ENCODE data around the gene ZBED4. TPM values are rescaled to one million over a fixed set of nuclear protein-coding genes. Genes with fewer than 3 reads are reported as not detected.

The ZBED4 gene
- total RNA-seq, 1 donor from 2014 or later: 8.0 TPM

- intact Hi-C loops (cut with DNase I): no loop called here
Observed at GRCh38 chr22:49871482-49871881, 17.8 kb downstream of the ZBED4 start.

GRCh38 chr22:49872347-49872746, 18.7 kb downstream of the ZBED4 start:
- ATAC-seq (no peak), DNase-seq (ENCODE audit: low spot score) (no peak)
- intact Hi-C loops (cut with DNase I): no loop called here

More at GRCh38 chr22:49871482-49871881, 17.8 kb downstream of the ZBED4 start:
- ATAC-seq (no peak), DNase-seq (ENCODE audit: low spot score) (no peak)

GRCh38 chr22:49873228-49873940, 19.7 kb downstream of the ZBED4 start:
- ATAC-seq (no peak), DNase-seq (ENCODE audit: low spot score) (no peak)
- intact Hi-C loops (cut with DNase I): no loop called here

DNA sequence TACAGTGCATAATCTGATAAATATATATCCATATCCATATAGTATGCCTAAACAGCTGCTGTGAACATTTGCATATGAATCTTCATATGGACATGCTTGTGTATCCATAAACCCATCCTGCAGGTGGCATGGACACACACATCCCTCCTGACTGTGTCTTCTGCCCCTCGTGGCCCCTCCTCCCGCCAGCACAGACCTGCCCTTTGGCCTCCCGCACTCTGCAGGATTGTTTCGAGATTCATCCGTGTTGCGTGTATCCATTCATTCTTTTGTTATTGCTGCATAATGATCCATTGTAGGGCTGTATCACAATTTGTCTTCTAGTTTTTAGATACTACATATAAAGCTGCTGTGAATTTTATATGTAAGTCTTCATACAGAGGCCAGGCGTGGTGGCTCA, 24.0 kb downstream of the ZBED4 start:
- intact Hi-C loops (cut with DNase I): no loop called here
- DNase-seq (ENCODE audit: low spot score) (no peak), ATAC-seq (no peak)

GRCh38 chr22:49878206-49878605, 24.6 kb downstream of the ZBED4 start:
- ATAC-seq (no peak), DNase-seq (ENCODE audit: low spot score) (no peak)
- intact Hi-C loops (cut with DNase I): no loop called here

DNA sequence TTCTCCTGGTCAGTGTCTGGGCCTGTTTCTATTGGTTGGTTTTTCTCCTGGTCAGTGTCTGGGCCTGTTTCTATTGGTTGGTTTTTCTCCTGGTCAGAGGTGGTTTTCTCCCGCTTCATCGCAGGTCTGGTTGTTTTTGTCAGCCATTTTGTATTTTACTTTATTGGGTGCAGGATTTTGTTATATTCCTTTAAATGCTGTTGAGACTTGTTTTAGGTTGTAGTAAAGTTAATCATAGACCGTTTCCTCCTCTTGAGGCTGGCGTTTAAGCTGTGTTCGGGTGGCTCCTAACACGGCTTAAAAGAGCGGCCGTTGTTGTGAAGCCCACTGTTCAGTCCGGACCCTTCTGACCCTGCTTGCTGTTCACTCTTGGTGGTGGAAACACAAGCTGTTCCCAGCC, 26.2 kb downstream of the ZBED4 start:
- no peak for ATAC-seq
- DNase-seq (ENCODE audit: low spot score): no peak
- intact Hi-C loops (cut with DNase I): no loop called here

DNA sequence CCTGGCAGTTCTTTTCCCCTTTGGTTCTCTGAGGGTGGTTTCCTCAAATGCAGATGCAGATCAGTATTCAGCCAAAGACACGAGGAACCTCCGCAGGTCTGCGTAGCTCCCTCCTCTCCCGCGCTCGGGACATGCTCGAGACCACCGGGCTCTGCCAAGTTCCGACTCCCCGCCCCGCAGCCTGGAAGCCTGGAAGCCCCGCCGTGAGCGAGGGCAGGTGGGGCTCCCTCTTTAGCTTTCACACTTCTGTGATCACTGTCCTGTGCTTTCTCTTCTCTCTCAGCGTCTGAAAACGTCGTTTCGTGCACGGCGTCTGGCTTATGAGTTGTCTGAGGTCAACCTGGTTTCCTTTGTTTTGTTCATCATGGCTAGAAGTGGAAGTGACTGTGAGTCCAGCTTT, 26.6 kb downstream of the ZBED4 start:
- no peak for DNase-seq (ENCODE audit: low spot score)
- no peak for ATAC-seq
- intact Hi-C loops (cut with DNase I): no loop called here

DNA sequence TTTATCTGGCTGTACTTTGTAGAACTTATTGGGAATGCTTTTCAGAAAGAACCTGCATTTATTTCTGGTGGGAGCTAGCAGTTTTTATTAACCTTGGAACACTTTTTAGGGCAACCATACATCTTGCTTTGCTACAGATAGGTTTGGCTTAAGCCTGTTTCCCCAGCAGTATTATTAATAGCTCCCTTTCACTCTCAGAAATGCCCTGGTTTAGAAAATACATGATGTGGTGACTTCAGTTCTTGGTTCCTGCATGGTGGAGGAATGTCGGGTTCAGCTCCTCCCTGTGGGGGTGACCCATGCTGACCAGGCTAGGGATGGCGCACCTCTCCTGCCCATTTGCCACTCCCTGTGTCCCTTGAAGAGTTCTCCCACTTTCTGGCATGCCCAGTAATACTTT, 28.2 kb downstream of the ZBED4 start:
- no peak for DNase-seq (ENCODE audit: low spot score)
- intact Hi-C loops (cut with DNase I): no loop called here
- no peak for ATAC-seq

- intact Hi-C loops (cut with DNase I): no loop called here
- DNase-seq (ENCODE audit: low spot score) (no peak), ATAC-seq (no peak)
Observed at GRCh38 chr22:49882519-49883293, 29.1 kb downstream of the ZBED4 start.

GRCh38 chr22:49883294-49883640, 29.6 kb downstream of the ZBED4 start:
- ATAC-seq (no peak), DNase-seq (ENCODE audit: low spot score) (no peak)
- intact Hi-C loops (cut with DNase I): no loop called here

- intact Hi-C loops (cut with DNase I): no loop called here
- no peak for DNase-seq (ENCODE audit: low spot score)
- ATAC-seq: no peak
Observed at GRCh38 chr22:49884075-49884474, 30.4 kb downstream of the ZBED4 start.

- ATAC-seq (no peak), DNase-seq (ENCODE audit: low spot score) (no peak)
- intact Hi-C loops (cut with DNase I): no loop called here
Observed at GRCh38 chr22:49884503-49885260, 31.0 kb downstream of the ZBED4 start.

DNA sequence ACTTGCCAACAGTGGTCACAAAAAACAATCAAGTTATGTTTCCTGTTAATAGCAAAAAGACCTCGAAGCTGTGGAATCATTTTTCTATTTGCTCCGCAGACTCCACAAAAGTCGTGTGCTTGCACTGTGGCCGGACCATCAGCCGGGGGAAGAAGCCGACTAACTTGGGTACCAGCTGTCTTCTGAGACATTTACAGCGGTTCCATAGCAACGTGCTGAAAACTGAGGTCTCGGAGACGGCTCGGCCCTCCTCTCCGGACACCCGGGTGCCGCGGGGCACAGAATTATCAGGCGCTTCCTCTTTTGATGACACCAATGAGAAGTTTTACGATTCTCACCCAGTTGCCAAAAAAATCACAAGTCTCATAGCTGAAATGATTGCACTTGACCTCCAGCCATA, 31.6 kb downstream of the ZBED4 start:
- intact Hi-C loops (cut with DNase I): no loop called here
- DNase-seq (ENCODE audit: low spot score): no peak

GRCh38 chr22:49885881-49886280, 32.2 kb downstream of the ZBED4 start:
- ATAC-seq (no peak), DNase-seq (ENCODE audit: low spot score) (no peak)
- intact Hi-C loops (cut with DNase I): no loop called here

More for the DNA sequence above, 31.6 kb downstream of the ZBED4 start:
- ATAC-seq: no peak

- intact Hi-C loops (cut with DNase I): no loop called here
- ATAC-seq (no peak), DNase-seq (ENCODE audit: low spot score) (no peak)
Observed at GRCh38 chr22:49886346-49887063, 32.9 kb downstream of the ZBED4 start.

DNA sequence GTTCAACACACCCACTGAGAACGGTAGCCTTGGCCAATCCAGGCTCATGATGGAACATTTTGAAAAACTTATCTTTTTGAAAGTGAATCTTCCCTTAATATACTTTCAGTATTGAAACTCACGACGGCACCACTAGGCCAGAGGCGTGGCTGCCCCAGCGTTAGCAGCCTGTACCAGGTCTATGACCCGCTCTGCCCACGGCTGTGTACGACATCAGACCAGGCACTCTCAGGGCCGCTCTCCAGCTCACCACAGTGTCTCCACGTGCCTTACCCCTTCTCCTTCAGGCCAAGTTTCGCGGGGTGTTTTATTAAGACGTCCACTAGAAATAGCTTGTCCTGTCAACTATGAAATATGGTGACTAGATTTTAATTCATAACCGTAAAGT, 33.4 kb downstream of the ZBED4 start:
- intact Hi-C loops (cut with DNase I): no loop called here
- ATAC-seq (no peak), DNase-seq (ENCODE audit: low spot score) (no peak)

GRCh38 chr22:49887702-49888101, 34.1 kb downstream of the ZBED4 start:
- no peak for DNase-seq (ENCODE audit: low spot score)
- intact Hi-C loops (cut with DNase I): no loop called here

DNA sequence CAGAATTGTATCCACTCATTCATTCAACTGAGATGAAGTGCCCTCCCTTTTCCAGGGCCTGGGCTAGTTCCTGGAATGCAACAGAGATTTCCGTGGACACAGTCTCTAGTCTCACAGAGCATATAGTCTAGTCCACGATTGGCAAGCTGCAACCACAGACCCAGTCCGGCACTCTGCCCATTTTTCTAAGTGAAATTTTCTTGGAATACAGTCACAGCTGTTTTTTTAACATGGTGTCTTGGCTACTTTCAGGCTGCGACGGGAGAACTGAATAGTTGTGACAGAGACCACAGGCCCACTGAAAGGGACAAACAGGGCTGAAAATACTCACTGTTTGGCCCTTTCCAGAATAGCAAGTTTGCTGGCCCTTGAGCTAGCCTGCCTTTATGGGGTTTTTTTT, 35.4 kb downstream of the ZBED4 start:
- ATAC-seq (no peak), DNase-seq (ENCODE audit: low spot score) (no peak)
- intact Hi-C loops (cut with DNase I): no loop called here

More at GRCh38 chr22:49887702-49888101, 34.1 kb downstream of the ZBED4 start:
- no peak for ATAC-seq

DNA sequence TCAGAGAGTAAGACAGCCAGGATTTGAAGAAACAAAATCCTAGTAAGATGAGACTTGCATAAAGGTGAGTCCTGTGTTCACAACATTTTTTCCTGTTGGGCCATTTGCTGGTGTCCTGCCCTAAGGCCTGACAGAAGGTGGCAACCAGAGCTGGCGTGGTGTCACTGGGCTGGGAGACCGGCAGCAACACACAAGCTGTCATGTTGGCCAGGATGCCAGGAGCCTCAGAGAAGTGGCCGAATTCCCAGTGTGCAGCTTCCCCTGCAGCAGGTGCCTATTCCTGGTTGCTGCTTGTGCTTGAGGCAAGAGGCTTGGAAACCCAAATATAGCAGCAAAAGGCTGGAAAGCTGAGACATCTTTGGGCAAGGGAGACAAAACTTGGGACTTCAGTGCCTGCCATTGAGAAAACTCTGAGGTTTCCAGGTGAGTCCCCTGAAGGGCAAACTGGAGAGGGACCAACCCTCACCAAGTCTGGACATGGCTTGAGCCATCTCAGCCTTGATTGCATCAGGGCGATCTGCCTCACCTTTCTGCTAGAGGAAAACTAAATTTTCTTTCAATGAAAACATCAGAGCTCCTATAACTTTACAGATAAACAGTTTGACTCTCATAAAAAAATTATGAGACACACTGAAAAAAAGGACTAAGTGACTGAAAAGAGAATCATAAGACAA, 38.7 kb downstream of the ZBED4 start:
- ATAC-seq (no peak), DNase-seq (ENCODE audit: low spot score) (no peak)
- intact Hi-C loops (cut with DNase I): no loop called here

Measured in sciatic nerve (tissue), 2 donors.